Esophagus squamous epithelium (tissue), 5 donors: ENCODE data around the gene CTIF. TPM values are rescaled to one million over a fixed set of nuclear protein-coding genes. Genes with fewer than 3 reads are reported as not detected.

Experiments used
- DNase-seq: peaks from one replicate; lab custom pipeline; 2025; lab: John Stamatoyannopoulos, UW
- H3K27ac ChIP-seq, 4 donors: fragments of 200-600 bp; sonication (generic); one replicate each; pipeline ENCODE4 v1.5.1; 2016 to 2019; ENCODE audit warnings: mild to moderate bottlenecking in 1 of 4
- H3K27me3 ChIP-seq, 4 donors: fragments of 200-600 bp; sonication (generic); 1 replicate in 3 of 4; 2 replicates in 1 of 4; pipeline versions ENCODE4 v1.5.1 to v1.6.0; 2017 to 2021; ENCODE audit warnings: antibody characterized with exemption in 1 of 4
- H3K36me3 ChIP-seq, 3 donors: fragments of 200-600 bp; sonication (generic); one replicate each; pipeline ENCODE4 v1.5.1; 2016 to 2019
- H3K4me1 ChIP-seq, 3 donors: fragments of 200-600 bp; sonication (generic); one replicate each; pipeline ENCODE4 v1.5.1; 2017 to 2019
- H3K4me3 ChIP-seq, 4 donors: fragments of 200-600 bp; sonication (generic); 1 replicate in 3 of 4; 2 replicates in 1 of 4; pipeline ENCODE4 v1.5.1; 2016 to 2019; ENCODE audit warnings: mild to moderate bottlenecking in 2 of 4, moderate library complexity in 1 of 4
- H3K9me3 ChIP-seq, 3 donors: fragments of 200-600 bp; sonication (generic); one replicate each; pipeline ENCODE4 v1.5.1; 2016 to 2019
- CTCF ChIP-seq, 6 experiments: fragments of 450-650 bp in 4 of 6; fragments of 200-600 bp in 2 of 6; sonication (generic) in 2 of 6; IDR thresholded peaks; one replicate each; pipeline ENCODE4 v1.5.1; 2016 to 2019; ENCODE audit warnings: antibody characterized with exemption in 6 of 6, mild to moderate bottlenecking in 4 of 6, moderate library complexity in 4 of 6
- POLR2A ChIP-seq, 4 donors: fragments of 450-650 bp; IDR thresholded peaks; one replicate each; pipeline ENCODE4 v1.6.1; 2017; ENCODE audit warnings: antibody characterized with exemption in 4 of 4, mild to moderate bottlenecking in 4 of 4, moderate library complexity in 3 of 4
- WGBS, 2 donors: methylation state at CpG; one replicate each; pipeline ENCODE4 v1.1.5; 2018; 5-methylcytosine and 5-hydroxymethylcytosine counted together
- intact Hi-C: fragments of 100-400 bp; cut with DNase I; formaldehyde crosslinking; loops from one replicate; pipeline ENCODE4 v1.15.0; 2022
- total RNA-seq, 4 donors: library from RNA; depleted of rRNA; stranded (reverse); fragments of >200 nt; gene quantifications; one replicate each; pipeline ENCODE4 v1.1.0, GENCODE V29; 2016
- donor health status: DM: yes; HTN: yes; CAD: no.

The CTIF gene
- total RNA-seq, 4 donors from 2014 or later = 4.7 to 24.2 (median 10.2) TPM

- WGBS, 2 donors = 89 to 93% methylated on average over 3 of the region's 3 CpGs
- Histone ChIP-seq H3K27me3 (no peaks in the 10 kb centered on the region), H3K27ac (peak overlapping the region in 1 of 4 donors; percentile 33), H3K36me3 (peaks cover 0 to 19% (median 0%) of the 10 kb centered on the region in 3 donors), H3K9me3 (no peaks in the 10 kb centered on the region), H3K4me3 (no peak overlapping the region), H3K4me1 (peaks cover 10 to 14% (median 12%) of the 10 kb centered on the region in 3 donors)
- intact Hi-C loops = no loop called here
- TF ChIP-seq CTCF (IDR thresholded peaks at IDR 0.05) = no peak
- no peak for TF ChIP-seq POLR2A (IDR thresholded peaks at IDR 0.05)
- no peak for DNase-seq
Observed at GRCh38 chr18:48813321-48813720, 274.5 kb downstream of the CTIF start.

- intact Hi-C loops = no loop called here
- Histone ChIP-seq H3K4me1 (peaks cover 10 to 18% (median 12%) of the 10 kb centered on the region in 3 donors), H3K27me3 (no peaks in the 10 kb centered on the region), H3K36me3 (peaks cover 0 to 26% (median 0%) of the 10 kb centered on the region in 3 donors), H3K4me3 (no peak overlapping the region), H3K9me3 (no peaks in the 10 kb centered on the region), H3K27ac (peak overlapping the region in 1 of 4 donors; percentile 33)
- TF ChIP-seq CTCF (IDR thresholded peaks at IDR 0.05) = no peak
- no peak for TF ChIP-seq POLR2A (IDR thresholded peaks at IDR 0.05)
- DNase-seq = no peak
- 50 to 71% methylated on average over 2 to 4 of the region's 5 CpGs for WGBS, 2 donors
Observed at GRCh38 chr18:48813833-48814489, 275.1 kb downstream of the CTIF start.

GRCh38 chr18:48814490-48815178 lies 275.8 kb downstream of the CTIF start:
- H3K27ac ChIP-seq = peak overlapping the region in 1 of 4 donors; percentile 7
- TF ChIP-seq CTCF (IDR thresholded peaks at IDR 0.05) (no peak), POLR2A (IDR thresholded peaks at IDR 0.05) (no peak)
- peaks cover 0 to 32% (median 0%) of the 10 kb centered on the region in 3 donors for H3K36me3 ChIP-seq
- intact Hi-C loops = no loop called here
- H3K9me3 ChIP-seq = no peaks in the 10 kb centered on the region
- no peak overlapping the region for H3K4me3 ChIP-seq
- 88 to 92% methylated on average over 4 to 5 of the region's 5 CpGs for WGBS, 2 donors
- no peaks in the 10 kb centered on the region for H3K27me3 ChIP-seq
- peaks cover 10 to 22% (median 12%) of the 10 kb centered on the region in 3 donors for H3K4me1 ChIP-seq
- no peak for DNase-seq

- H3K27ac ChIP-seq = no peak overlapping the region
- no peaks in the 10 kb centered on the region for H3K27me3 ChIP-seq
- intact Hi-C loops = no loop called here
- 67 to 77% methylated on average over 1 of the region's 1 CpG for WGBS, 2 donors
- no peak overlapping the region for H3K4me3 ChIP-seq
- no peak for DNase-seq
- H3K4me1 ChIP-seq = peaks cover 10 to 22% (median 12%) of the 10 kb centered on the region in 3 donors
- TF ChIP-seq POLR2A (IDR thresholded peaks at IDR 0.05) (no peak), CTCF (IDR thresholded peaks at IDR 0.05) (no peak)
- H3K9me3 ChIP-seq = no peaks in the 10 kb centered on the region
- peaks cover 0 to 38% (median 0%) of the 10 kb centered on the region in 3 donors for H3K36me3 ChIP-seq
Observed at GRCh38 chr18:48815179-48815515, 276.3 kb downstream of the CTIF start.
